Osteocyte (in vitro differentiated cells): ENCODE data around the gene MYO1F. TPM values are rescaled to one million over a fixed set of nuclear protein-coding genes. Genes with fewer than 3 reads are reported as not detected.
"Not testable (repeated sequence)": the region's sequence is repeated elsewhere in the genome, so short reads cannot be mapped to it uniquely, and the experiment has no call there.

Experiments used
- DNase-seq: peaks from one replicate; pipeline ENCODE4 v3.0.0; 2021; ENCODE audit warnings: mixed read lengths; ENCODE audit not compliant: unreplicated experiment; ENCODE audit errors: extremely low spot score
- H3K27ac Mint-ChIP-seq: one replicate; pipeline ENCODE4 v1.8.0; 2021; ENCODE audit warnings: mild to moderate bottlenecking, mixed read lengths; ENCODE audit not compliant: unreplicated experiment
- H3K27me3 Mint-ChIP-seq: one replicate; pipeline ENCODE4 v1.8.0; 2021; ENCODE audit warnings: mixed read lengths; ENCODE audit not compliant: unreplicated experiment
- H3K36me3 Mint-ChIP-seq: one replicate; pipeline ENCODE4 v1.8.0; 2021; ENCODE audit warnings: mixed read lengths; ENCODE audit not compliant: unreplicated experiment
- H3K4me1 Mint-ChIP-seq: one replicate; pipeline ENCODE4 v1.8.0; 2021; ENCODE audit warnings: mixed read lengths; ENCODE audit not compliant: unreplicated experiment
- H3K4me3 Mint-ChIP-seq: one replicate; pipeline ENCODE4 v1.8.0; 2021; ENCODE audit warnings: mild to moderate bottlenecking, moderate library complexity, mixed read lengths; ENCODE audit not compliant: unreplicated experiment
- H3K9me3 Mint-ChIP-seq: one replicate; pipeline ENCODE4 v1.8.0; 2021; ENCODE audit warnings: mixed read lengths; ENCODE audit not compliant: unreplicated experiment
- total RNA-seq: library from RNA; stranded (reverse); gene quantifications from 2 replicates; pipeline ENCODE4 v1.2.1, GENCODE V29; 2021
- TF ChIP-seq, protein P1 (sequence below): fragments of 200-600 bp; sonication (generic); IDR thresholded peaks from 2 replicates; pipeline ENCODE4 v1.5.0; 2021; ENCODE audit warnings: antibody characterized with exemption, mild to moderate bottlenecking, moderate library complexity

Gene MYO1F
- total RNA-seq, 1 donor from 2014 or later: 0.43 TPM

GRCh38 chr19:8561075-8561764 is 16.0 kb downstream of the MYO1F start:
- H3K9me3 Mint-ChIP-seq: no peaks in the 10 kb centered on the region
- no peaks in the 10 kb centered on the region for H3K4me1 Mint-ChIP-seq
- no peaks in the 10 kb centered on the region for H3K27me3 Mint-ChIP-seq
- TF ChIP-seq, protein P1, sequence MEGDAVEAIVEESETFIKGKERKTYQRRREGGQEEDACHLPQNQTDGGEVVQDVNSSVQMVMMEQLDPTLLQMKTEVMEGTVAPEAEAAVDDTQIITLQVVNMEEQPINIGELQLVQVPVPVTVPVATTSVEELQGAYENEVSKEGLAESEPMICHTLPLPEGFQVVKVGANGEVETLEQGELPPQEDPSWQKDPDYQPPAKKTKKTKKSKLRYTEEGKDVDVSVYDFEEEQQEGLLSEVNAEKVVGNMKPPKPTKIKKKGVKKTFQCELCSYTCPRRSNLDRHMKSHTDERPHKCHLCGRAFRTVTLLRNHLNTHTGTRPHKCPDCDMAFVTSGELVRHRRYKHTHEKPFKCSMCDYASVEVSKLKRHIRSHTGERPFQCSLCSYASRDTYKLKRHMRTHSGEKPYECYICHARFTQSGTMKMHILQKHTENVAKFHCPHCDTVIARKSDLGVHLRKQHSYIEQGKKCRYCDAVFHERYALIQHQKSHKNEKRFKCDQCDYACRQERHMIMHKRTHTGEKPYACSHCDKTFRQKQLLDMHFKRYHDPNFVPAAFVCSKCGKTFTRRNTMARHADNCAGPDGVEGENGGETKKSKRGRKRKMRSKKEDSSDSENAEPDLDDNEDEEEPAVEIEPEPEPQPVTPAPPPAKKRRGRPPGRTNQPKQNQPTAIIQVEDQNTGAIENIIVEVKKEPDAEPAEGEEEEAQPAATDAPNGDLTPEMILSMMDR: no peak
- DNase-seq: no peak
- H3K36me3 Mint-ChIP-seq: no peaks in the 10 kb centered on the region
- no peak overlapping the region for H3K27ac Mint-ChIP-seq
- no peak overlapping the region for H3K4me3 Mint-ChIP-seq

GRCh38 chr19:8558325-8558724 is 18.9 kb downstream of the MYO1F start:
- Mint-ChIP-seq H3K4me1 (no peaks in the 10 kb centered on the region), H3K9me3 (no peaks in the 10 kb centered on the region), H3K36me3 (no peaks in the 10 kb centered on the region), H3K27me3 (no peaks in the 10 kb centered on the region), H3K27ac (no peak overlapping the region), H3K4me3 (no peak overlapping the region)
- no peak for DNase-seq
- TF ChIP-seq, protein P1: no peak

- TF ChIP-seq, protein P1: no peak
- Mint-ChIP-seq H3K4me3 (no peak overlapping the region), H3K27me3 (no peaks in the 10 kb centered on the region), H3K4me1 (no peaks in the 10 kb centered on the region), H3K27ac (no peak overlapping the region), H3K36me3 (no peaks in the 10 kb centered on the region), H3K9me3 (no peaks in the 10 kb centered on the region)
- no peak for DNase-seq
Measured at GRCh38 chr19:8557642-8558238, 19.5 kb downstream of the MYO1F start.

DNA sequence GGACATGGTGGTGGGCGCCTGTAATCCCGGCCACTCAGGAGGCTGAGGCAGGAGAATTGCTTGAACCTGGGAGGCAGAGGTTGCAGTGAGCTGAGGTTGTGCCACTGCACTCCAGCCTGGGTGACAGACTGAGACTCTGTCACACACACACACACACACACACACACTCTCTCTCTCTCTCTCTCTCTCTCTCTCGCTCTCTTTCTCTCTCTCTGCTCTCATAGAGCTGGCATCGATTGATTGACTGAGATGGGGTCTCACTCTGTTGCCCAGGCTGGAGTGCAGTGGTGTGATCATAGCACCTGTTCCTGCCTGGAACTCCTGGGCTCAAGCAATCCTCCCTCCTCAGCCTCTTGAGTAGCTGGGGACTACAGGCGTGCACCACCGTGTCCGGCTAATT is 23.5 kb downstream of the MYO1F start:
- not testable (repeated sequence) for H3K36me3 Mint-ChIP-seq, H3K27me3 Mint-ChIP-seq

GRCh38 chr19:8552810-8553209 is 24.4 kb downstream of the MYO1F start:
- TF ChIP-seq, protein P1: no peak
- Mint-ChIP-seq H3K27ac (no peak overlapping the region), H3K36me3 (peaks cover 1% of the 10 kb centered on the region), H3K4me1 (no peaks in the 10 kb centered on the region), H3K27me3 (no peaks in the 10 kb centered on the region), H3K4me3 (no peak overlapping the region), H3K9me3 (no peaks in the 10 kb centered on the region)
- DNase-seq: no peak

More for the DNA sequence above, 23.5 kb downstream of the MYO1F start:
- DNase-seq, H3K4me1 Mint-ChIP-seq, H3K9me3 Mint-ChIP-seq, H3K27ac Mint-ChIP-seq, H3K4me3 Mint-ChIP-seq: not testable (repeated sequence)
